HG03280 (cell line): Measurements from ENCODE around the gene C5orf58.

ENCODE experiments used
- ATAC-seq: cut with Tn5 transposase; IDR thresholded peaks from one replicate; pipeline ENCODE4 v1.9.1; 2021; ENCODE audit warnings: mild to moderate bottlenecking, moderate library complexity; ENCODE audit not compliant: unreplicated experiment

The C5orf58 gene, protein sequence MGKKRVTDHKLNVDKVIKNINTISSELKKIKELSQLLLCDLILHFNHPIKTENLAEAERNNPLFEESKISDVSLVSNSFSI

DNA sequence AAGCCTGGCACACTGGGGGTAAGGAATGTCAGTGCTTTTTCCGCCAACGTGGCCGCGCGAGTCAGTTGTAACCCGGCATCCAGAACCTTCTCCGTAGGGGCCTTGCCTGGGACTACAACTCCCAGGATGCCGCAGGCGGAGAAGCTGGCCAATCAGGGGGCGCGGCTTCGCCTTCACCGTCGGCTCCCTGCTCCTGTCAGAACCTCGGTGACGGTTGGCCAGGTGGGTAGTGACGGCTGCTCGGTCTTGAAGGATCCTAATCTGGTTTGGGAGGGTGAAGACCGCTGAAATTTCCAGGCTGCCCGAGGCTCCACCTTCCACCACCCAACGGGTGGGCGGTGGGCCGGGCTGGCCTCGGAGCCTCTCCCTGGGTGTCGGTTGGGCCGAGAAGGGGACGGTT lies at the start of gene C5orf58:
Gene C5orf58, plus strand, starts transcription at position 200 of the 400 bp plus-strand sequence. CDS start 1,992 bp downstream, outside the sequence.
- no peak for ATAC-seq

DNA sequence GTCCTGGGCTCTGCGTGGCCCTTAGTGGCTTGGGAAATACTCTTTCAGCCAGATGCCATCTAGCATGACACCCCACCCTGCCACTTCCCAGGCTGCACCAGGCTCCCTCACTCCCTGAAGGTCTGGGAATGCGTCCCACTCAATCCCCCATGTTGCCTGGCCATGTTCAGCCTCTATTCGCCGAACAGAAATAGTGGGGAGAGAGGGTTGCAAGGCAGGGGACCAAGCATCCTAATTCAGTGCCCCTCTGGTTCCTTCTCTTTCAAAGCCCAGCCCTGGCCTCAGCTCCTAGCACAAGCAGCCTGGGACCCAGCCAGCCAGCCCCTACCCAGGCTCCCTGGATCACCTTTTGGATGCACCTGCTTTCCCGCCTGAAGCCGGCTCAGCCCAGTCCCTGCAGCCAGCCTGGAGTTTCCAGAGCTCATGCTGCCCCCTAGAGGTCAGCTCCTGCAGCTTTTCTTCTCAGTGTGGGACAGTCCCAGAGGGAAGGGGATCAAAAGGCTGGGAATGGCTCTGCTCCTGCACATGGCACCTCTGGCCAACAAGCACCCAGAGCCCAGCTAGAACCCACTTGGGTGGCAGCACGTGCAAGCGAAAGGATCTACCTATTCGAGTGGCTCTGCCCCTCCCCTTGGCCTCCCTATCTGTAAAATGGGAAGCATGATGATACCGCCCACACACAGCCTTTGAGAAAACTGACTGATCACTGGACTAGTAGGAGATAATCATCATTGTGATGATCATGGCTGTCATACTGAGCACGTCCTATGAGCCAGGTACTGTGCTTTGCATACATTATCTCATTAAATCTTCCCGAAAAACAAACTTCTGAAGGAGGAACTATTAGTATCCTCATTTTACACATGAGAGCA lies 48.7 kb upstream of the C5orf58 start:
- peak; percentile 66 for ATAC-seq

DNA sequence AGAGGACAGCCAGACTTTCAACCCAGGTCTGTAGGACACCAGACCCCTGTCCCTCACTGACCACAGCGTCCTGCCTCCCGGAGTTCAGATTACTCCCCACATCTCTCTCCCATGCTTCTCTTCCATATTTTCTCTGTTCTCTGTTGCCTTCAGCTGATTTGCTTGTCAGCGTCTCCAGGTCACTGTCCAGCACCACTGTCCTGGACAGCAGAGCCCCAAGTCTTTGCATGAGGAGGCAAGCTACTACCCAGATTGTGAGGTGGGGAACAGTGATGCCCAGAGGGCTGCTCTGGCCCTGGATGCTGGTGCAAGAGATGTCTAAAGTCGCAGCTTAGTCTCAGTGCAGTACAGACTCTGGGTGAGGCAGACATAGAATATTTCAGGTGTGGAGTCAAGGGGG lies 48.0 kb upstream of the C5orf58 start:
- ATAC-seq: no peak

- no peak for ATAC-seq
Observed at GRCh38 chr5:170186156-170186555, 46.6 kb upstream of the C5orf58 start.

DNA sequence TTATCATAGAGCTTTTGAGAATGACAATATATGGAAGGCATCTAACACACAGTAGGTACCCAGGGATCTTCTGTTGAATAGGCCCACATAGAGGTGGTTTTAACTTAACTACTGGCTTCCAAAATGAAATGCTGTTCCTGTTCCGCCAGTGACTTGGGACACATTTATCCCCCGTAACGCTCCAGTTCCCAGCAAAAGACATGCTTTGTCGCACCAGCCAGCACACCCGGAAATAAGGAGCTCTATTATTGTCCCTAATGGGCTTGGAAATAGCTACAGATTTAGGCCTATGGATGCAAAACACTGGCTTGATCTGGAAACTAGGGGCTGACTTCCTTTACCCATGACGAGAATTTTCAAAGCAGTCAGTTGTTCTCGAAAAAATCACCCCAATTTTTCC lies 45.9 kb upstream of the C5orf58 start:
- ATAC-seq: no peak

- ATAC-seq: no peak
Observed at GRCh38 chr5:170190436-170191134, 42.2 kb upstream of the C5orf58 start.

DNA sequence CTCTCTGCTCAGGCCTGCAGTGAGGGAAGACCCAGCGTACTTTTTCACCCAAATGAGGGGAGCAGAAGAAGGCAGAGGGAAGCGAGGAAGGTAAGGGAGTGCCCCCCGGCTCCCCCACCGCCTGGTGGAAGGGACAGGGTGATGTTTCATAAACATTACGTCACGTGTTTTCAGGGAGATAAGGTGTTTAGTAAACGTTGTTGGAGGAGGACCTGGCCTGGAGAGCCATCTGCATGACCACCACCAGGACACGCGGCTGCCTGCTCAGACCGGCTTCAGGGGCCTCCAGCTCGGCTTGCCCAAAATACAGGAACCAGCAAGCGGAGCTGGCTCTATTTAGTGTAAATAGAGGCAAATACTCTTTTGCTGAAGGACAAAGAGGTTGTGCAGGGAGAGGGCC lies 40.0 kb upstream of the C5orf58 start:
- ATAC-seq: no peak

- no peak for ATAC-seq
Observed at GRCh38 chr5:170195961-170196360, 36.8 kb upstream of the C5orf58 start.

- no peak for ATAC-seq
Observed at GRCh38 chr5:170200876-170201275, 31.9 kb upstream of the C5orf58 start.

GRCh38 chr5:170201311-170201710 lies 31.5 kb upstream of the C5orf58 start:
- no peak for ATAC-seq

DNA sequence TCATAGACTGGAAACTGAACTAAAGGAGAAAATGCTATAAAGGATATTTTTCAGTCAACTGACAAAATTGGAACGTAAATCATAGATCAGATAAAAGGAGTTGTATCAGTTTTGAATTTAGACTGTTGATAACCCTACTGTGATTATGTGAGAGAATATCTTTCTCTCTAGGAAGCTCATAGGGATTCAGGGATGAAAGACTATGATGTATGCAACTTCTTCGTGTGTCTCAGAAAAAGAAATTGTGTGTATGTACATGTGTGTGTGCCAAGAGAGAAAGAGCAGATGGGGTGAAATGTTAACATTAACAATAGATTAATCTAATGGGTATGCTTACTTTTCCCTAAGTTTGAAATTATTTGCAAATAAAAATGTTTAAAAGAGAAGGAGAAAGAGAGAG lies 30.7 kb upstream of the C5orf58 start:
- ATAC-seq: no peak

- ATAC-seq: no peak
Observed at GRCh38 chr5:170204202-170204601, 28.6 kb upstream of the C5orf58 start.

- ATAC-seq: no peak
Observed at GRCh38 chr5:170206216-170206615, 26.6 kb upstream of the C5orf58 start.

- no peak for ATAC-seq
Observed at GRCh38 chr5:170206958-170207357, 25.8 kb upstream of the C5orf58 start.

DNA sequence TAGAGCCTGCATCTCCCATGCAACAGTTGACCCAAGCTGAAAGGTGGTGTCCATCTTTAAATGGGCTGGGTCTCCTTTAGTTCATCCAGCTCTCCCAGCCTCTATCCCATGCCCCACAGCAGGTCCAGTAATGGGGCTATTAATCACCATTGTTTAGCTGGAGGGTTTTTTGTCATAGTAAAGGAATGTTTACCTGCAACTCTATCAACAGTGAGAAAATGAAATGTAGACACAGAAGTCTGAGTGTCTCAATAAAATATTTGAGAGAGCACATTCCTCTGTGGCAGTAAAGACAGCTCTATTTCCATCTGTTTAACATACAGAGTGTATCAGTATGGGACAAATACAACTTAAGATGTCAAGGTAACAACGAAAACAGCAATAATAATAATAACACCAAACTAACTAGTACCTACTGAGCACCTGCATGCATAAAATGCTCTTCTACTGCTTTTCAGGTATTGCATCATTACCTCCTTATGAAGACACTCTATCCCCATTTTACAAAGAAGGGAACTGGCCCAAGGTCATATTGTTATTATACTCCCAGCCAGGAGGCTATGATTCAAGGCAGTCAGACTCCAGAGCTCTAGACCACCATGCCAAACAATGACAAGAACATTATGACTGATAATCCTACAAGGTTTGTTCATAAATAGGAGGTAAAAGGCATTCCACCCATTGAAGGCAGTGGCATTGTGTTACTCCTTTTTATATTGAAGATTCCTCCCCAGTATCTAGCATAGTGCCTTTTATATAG lies 21.0 kb upstream of the C5orf58 start:
- no peak for ATAC-seq

GRCh38 chr5:170216257-170216864 lies 16.4 kb upstream of the C5orf58 start:
- ATAC-seq: no peak

DNA sequence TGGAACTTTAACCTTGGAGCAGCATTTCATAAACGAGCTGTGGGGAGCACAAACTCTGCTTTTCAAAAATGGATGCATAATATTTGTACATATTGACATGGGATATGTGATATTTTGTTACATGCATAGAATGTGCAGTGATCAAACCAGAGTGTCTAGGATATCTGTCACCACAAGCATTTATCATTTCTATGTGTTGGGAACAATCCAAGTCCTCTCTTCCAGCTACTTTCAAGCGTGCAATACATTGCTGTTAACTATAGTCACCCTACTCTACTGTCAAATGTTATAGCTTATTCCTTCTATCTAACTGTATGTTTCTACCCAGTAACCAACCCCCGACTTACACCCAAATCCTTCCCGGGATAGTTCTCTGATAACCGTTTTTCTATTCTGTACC lies 15.0 kb upstream of the C5orf58 start:
- no peak for ATAC-seq

DNA sequence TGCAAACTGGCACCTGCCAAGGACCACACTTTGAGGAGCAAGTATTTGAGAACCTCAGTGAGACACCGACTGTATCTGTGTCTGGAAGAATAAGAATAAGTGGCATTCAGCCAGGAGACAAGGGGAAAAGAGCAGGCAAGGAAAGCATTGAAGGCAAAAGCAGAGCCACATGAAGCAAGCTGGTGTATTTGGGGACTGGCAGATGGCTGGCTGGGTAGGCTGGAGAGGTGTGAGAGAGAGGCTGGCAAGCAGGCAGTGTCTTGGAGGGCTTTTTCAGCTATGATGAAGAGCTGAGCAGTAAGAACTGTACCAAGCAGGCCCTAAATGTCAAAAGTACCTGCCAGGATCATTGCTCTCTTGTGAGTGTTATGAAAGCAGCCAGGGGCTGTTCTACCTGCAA lies 14.1 kb upstream of the C5orf58 start:
- ATAC-seq: no peak

GRCh38 chr5:170219615-170220014 lies 13.2 kb upstream of the C5orf58 start:
- ATAC-seq: no peak

DNA sequence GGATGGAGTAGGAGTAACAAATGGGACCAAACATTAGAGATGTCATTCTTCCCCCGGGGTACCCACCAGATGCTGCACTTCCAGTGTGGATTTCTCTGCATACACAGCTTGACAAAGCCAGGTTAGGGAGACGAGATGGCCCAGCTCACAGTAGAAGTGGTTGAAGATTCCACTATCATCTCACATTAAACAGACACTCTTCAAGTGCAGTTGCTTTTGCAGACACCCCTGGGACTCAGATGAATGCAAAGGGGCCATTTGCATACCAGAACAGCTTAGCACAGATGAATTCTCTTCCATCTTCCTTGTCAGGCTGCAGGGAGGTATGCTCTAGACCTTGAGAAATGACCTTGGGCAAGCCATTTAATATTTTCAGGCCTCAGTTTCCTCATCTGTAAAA lies 12.6 kb upstream of the C5orf58 start:
- ATAC-seq: no peak

- ATAC-seq: no peak
Observed at GRCh38 chr5:170221327-170221741, 11.5 kb upstream of the C5orf58 start.
